HCEC 1CT (cell line): ENCODE measurements around the gene CFAP161.
A peak's percentile ranks its signal among the peaks of the same experiment; 100 is the strongest.

Source experiments
- DNase-seq: peaks from one replicate; pipeline ENCODE4 v3.0.0-alpha.2; 2017

CFAP161 gene

GRCh38 chr15:81160312-81161159 is 26.5 kb downstream of the CFAP161 start:
- DNase-seq: peak; percentile 79

GRCh38 chr15:81161160-81161673 is 27.1 kb downstream of the CFAP161 start:
- no peak for DNase-seq

- DNase-seq: no peak
Observed at GRCh38 chr15:81161851-81162250, 27.8 kb downstream of the CFAP161 start.

GRCh38 chr15:81163961-81164800 is 30.1 kb downstream of the CFAP161 start:
- DNase-seq: peak; percentile 63

GRCh38 chr15:81165535-81165934 is 31.5 kb downstream of the CFAP161 start:
- no peak for DNase-seq

GRCh38 chr15:81166636-81167305 is 32.7 kb downstream of the CFAP161 start:
- DNase-seq: no peak

- no peak for DNase-seq
Observed at GRCh38 chr15:81168131-81168526, 34.1 kb downstream of the CFAP161 start.

GRCh38 chr15:81168644-81169043 is 34.6 kb downstream of the CFAP161 start:
- DNase-seq: no peak

- no peak for DNase-seq
Observed at GRCh38 chr15:81170511-81170910, 36.4 kb downstream of the CFAP161 start.

- no peak for DNase-seq
Observed at GRCh38 chr15:81171286-81171685, 37.2 kb downstream of the CFAP161 start.

GRCh38 chr15:81174125-81174791 is 40.2 kb downstream of the CFAP161 start:
- no peak for DNase-seq

GRCh38 chr15:81174792-81175327 is 40.8 kb downstream of the CFAP161 start:
- no peak for DNase-seq

GRCh38 chr15:81175496-81175895 is 41.4 kb downstream of the CFAP161 start:
- no peak for DNase-seq

GRCh38 chr15:81176291-81176893 is 42.3 kb downstream of the CFAP161 start:
- DNase-seq: no peak

- no peak for DNase-seq
Observed at GRCh38 chr15:81178365-81178764, 44.3 kb downstream of the CFAP161 start.

GRCh38 chr15:81181220-81181619 is 47.1 kb downstream of the CFAP161 start:
- DNase-seq: no peak

GRCh38 chr15:81182031-81182755 is 48.1 kb downstream of the CFAP161 start:
- DNase-seq: no peak

GRCh38 chr15:81182756-81183438 is 48.8 kb downstream of the CFAP161 start:
- no peak for DNase-seq

- DNase-seq: no peak
Observed at GRCh38 chr15:81183439-81183775, 49.3 kb downstream of the CFAP161 start.

- no peak for DNase-seq
Observed at GRCh38 chr15:81184188-81184587, 50.1 kb downstream of the CFAP161 start.
